GM12875 (cell line): Measurements from ENCODE around the gene GLI1.

Experiments used
- H3K4me3 ChIP-seq: one replicate; pipeline ENCODE4 v1.5.1; 2011; ENCODE audit warnings: low read depth, low read length, control low read depth
- TF ChIP-seq, protein P1 (sequence below): IDR thresholded peaks from 2 replicates; pipeline ENCODE4 v1.5.1; 2011; ENCODE audit warnings: low read depth, mild to moderate bottlenecking, control low read depth, inconsistent platforms, low read length, moderate library complexity, borderline replicate concordance; ENCODE audit not compliant: insufficient read depth

The GLI1 gene

DNA sequence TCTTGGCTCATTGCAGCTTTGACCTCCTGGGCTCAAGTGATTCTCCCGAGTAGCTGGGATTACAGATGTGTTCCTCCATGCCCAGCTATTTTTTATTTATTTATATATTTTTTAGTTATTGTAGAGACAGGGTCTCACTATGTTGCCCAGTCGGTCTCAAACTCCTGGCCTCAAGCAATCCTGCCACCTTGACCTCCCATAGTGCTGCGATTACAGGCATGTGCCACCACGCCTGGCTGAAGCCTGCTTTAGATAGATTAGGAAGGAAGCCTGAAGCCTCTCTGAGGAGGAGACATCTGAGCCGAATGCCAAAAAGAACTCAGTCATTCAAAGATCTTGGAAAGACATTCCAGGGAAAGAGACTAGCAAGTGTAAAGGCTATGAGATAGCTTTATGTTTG is 14.8 kb upstream of the GLI1 start:
- no peak overlapping the region for H3K4me3 ChIP-seq
- TF ChIP-seq, protein P1, sequence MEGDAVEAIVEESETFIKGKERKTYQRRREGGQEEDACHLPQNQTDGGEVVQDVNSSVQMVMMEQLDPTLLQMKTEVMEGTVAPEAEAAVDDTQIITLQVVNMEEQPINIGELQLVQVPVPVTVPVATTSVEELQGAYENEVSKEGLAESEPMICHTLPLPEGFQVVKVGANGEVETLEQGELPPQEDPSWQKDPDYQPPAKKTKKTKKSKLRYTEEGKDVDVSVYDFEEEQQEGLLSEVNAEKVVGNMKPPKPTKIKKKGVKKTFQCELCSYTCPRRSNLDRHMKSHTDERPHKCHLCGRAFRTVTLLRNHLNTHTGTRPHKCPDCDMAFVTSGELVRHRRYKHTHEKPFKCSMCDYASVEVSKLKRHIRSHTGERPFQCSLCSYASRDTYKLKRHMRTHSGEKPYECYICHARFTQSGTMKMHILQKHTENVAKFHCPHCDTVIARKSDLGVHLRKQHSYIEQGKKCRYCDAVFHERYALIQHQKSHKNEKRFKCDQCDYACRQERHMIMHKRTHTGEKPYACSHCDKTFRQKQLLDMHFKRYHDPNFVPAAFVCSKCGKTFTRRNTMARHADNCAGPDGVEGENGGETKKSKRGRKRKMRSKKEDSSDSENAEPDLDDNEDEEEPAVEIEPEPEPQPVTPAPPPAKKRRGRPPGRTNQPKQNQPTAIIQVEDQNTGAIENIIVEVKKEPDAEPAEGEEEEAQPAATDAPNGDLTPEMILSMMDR = no peak

DNA sequence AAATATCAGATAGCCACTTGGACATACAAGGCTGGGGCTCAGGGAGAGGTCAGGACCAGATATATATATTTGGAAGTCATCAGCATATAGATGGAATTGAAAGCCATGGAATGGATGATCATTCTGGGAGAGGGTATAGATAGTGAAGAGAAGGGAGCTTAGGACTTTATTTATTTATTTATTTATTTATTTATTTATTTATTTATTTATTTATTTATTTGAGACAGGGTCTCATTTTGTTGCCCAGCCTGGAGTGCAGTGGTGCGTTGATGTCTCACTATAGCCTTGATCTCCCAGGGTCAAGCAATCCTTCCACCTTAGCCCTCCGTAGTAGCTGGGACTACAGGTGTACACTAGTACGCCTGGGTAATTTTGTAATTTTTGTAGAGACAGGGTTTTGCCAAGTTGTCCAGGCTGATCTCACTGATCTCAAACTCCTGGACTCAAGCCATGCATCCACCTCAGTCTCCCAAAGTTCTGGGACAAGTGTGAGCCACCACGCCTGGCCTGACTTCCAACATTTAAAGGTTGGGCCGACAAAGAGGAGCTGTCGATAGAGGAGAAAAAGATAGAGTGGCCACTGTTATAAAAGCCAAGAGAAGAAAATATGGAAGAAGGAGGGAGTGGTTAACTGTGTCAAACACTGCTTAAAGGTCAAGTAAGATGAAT is 13.2 kb upstream of the GLI1 start:
- no peak overlapping the region for H3K4me3 ChIP-seq
- TF ChIP-seq, protein P1 = no peak

DNA sequence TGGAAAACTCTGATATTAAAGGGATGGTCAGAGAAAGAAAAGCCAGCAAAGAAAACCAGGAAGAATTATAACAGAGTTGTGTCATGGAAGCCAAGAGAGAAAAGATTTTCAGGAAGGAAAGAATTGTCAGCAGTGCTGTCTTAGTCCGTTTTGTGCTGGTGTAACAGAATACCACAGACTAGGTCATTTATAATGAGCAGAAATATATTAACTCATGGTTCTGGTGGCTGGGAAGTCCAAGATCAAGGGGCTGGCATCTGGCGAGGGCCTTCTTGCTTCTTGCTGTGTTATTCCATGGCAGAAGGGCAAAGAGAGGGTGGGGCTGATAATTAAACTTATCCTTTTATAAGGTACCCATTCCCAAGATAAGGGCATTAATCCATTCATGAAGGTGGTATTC is 10.9 kb upstream of the GLI1 start:
- TF ChIP-seq, protein P1 = no peak
- H3K4me3 ChIP-seq = no peak overlapping the region

DNA sequence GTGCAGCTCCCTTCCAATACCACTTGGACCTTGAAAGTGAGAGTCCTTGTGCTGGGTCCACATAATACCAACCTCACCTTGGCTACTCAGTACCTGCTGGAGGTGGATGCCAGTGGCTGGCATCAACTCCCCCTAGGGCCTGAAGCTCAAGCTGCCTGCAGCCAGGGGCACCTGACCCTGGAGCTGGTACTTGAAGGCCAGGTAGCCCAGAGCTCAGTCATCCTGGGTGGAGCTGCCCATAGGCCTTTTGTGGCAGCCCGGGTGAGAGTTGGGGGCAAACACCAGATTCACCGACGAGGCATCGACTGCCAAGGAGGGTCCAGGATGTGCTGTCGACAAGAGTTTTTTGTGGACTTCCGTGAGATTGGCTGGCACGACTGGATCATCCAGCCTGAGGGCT is 10.2 kb upstream of the GLI1 start:
- H3K4me3 ChIP-seq = no peak overlapping the region
- TF ChIP-seq, protein P1 = no peak

DNA sequence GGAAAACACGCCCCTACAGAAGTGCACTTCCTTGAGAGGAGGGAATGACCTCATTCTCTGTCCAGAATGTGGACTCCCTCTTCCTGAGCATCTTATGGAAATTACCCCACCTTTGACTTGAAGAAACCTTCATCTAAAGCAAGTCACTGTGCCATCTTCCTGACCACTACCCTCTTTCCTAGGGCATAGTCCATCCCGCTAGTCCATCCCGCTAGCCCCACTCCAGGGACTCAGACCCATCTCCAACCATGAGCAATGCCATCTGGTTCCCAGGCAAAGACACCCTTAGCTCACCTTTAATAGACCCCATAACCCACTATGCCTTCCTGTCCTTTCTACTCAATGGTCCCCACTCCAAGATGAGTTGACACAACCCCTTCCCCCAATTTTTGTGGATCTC is 9.5 kb upstream of the GLI1 start:
- TF ChIP-seq, protein P1 = no peak
- H3K4me3 ChIP-seq = no peak overlapping the region

DNA sequence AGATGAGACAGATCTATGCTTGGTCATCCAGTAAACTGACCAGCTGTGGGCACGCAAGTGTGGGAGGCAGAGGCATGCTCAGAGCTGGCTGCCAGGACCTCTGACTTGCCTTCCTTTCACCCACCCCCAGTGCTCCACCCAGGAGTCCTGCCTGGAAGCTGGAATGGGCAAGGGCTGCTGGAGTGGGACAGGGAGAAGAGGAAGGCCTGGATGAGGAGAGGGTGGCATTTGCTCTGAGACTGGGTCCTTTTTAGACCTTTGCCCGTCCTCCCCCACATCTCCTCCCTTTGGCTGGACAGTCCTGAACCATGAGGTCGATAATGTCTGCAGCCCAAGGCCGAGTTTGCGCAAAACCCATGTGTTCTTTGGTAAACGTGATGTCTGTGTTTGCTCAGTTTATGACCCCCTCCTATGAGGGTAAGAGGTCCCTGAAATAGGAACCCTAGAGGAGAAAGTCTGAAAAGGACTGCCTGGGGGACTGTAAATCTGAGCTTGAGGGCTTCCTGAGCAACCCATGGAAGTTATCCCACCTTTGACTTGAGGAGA is 8.3 kb upstream of the GLI1 start:
- TF ChIP-seq, protein P1 = no peak
- H3K4me3 ChIP-seq = no peak overlapping the region
